Fibroblast of skin of scalp (primary cell): ENCODE measurements around the gene SPATA7.

Experiments
- DNase-seq: peaks from one replicate; pipeline ENCODE4 v3.0.0-alpha.2; 2013

SPATA7 gene

DNA sequence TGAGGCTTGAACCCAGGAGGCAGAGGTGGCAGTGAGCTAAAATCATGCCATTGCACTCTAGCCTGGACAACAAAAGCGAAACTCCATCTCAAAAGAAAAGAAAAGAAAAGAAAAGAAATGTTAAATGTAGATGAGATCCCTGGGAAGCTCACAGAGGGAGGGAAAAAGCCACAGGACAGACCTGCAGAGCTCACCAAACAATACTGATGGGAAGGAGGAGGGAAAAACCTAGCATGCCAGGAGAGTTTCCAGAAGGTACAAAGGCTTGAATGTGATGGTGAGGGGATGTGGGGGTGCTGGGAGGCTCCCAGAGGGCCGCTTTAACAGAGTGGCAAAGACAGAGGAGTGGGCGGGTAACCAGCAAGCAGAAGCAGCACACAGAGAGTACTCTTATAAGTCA, 97.1 kb downstream of the SPATA7 start:
- no peak for DNase-seq
